ENCODE data around the gene MYO15A. TPM values are rescaled to one million over a fixed set of nuclear protein-coding genes. Genes with fewer than 3 reads are reported as not detected.

Gene MYO15A, protein sequence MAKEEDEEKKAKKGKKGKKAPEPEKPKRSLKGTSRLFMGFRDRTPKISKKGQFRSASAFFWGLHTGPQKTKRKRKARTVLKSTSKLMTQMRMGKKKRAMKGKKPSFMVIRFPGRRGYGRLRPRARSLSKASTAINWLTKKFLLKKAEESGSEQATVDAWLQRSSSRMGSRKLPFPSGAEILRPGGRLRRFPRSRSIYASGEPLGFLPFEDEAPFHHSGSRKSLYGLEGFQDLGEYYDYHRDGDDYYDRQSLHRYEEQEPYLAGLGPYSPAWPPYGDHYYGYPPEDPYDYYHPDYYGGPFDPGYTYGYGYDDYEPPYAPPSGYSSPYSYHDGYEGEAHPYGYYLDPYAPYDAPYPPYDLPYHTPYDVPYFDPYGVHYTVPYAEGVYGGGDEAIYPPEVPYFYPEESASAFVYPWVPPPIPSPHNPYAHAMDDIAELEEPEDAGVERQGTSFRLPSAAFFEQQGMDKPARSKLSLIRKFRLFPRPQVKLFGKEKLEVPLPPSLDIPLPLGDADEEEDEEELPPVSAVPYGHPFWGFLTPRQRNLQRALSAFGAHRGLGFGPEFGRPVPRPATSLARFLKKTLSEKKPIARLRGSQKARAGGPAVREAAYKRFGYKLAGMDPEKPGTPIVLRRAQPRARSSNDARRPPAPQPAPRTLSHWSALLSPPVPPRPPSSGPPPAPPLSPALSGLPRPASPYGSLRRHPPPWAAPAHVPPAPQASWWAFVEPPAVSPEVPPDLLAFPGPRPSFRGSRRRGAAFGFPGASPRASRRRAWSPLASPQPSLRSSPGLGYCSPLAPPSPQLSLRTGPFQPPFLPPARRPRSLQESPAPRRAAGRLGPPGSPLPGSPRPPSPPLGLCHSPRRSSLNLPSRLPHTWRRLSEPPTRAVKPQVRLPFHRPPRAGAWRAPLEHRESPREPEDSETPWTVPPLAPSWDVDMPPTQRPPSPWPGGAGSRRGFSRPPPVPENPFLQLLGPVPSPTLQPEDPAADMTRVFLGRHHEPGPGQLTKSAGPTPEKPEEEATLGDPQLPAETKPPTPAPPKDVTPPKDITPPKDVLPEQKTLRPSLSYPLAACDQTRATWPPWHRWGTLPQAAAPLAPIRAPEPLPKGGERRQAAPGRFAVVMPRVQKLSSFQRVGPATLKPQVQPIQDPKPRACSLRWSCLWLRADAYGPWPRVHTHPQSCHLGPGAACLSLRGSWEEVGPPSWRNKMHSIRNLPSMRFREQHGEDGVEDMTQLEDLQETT (N-terminal part only)
- 6.1 TPM for total RNA-seq

DNA sequence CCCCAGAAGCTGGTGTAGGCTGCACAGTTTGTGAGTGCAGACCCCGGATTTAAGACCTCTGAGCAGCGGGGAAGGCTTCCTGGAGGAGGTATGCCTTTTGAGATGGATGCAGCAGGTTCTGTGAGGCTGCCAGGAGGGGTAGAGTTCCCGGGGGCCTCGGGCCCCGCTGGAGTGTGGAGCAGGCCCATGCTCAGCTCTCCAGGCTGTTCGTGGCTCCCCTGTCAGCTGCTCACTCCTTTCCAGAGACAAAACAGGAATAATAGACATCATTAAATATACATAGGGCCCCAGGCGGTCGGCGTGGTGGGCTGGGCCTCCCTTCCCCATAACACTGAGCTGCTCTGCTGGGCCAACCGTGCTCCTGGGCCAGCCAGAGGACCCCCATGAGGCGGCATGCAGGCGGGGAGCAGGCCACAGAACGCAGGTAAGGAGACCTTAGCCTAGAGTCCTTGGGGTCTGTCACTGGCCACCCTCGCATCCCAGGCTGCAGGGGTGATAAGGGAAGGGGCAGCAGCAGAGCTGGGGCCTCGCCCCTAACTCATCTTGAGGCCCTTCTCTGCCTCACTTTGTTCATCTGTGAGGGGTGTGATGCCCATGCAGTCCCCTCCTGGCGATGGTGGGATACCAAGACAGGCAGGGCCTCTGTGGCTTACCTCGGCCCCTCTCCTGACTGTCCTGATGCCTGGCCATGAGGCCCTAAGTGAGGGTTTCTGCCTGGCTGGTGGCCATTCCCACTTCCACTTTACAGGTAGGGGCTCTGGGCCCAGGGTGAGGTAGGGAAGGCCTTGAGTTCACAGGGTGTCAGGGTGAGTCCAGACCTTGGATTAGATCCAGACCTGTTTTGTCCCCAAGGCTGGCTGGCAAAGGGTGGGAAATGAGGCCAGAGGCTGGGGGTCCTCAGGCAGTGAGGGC is at the start of gene MYO15A:
TSS of gene MYO15A (plus strand) at position 356 of the 912 bp plus-strand sequence. CDS start 10,045 bp downstream, outside the sequence.
- TF ChIP-seq POLR2AphosphoS5 (IDR thresholded peaks at IDR 0.05; ENCODE audit: insufficient read depth in 1 of 2, low read depth in 1 of 2) = no peak
- TF ChIP-seq, protein P1, sequence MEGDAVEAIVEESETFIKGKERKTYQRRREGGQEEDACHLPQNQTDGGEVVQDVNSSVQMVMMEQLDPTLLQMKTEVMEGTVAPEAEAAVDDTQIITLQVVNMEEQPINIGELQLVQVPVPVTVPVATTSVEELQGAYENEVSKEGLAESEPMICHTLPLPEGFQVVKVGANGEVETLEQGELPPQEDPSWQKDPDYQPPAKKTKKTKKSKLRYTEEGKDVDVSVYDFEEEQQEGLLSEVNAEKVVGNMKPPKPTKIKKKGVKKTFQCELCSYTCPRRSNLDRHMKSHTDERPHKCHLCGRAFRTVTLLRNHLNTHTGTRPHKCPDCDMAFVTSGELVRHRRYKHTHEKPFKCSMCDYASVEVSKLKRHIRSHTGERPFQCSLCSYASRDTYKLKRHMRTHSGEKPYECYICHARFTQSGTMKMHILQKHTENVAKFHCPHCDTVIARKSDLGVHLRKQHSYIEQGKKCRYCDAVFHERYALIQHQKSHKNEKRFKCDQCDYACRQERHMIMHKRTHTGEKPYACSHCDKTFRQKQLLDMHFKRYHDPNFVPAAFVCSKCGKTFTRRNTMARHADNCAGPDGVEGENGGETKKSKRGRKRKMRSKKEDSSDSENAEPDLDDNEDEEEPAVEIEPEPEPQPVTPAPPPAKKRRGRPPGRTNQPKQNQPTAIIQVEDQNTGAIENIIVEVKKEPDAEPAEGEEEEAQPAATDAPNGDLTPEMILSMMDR (IDR thresholded peaks at IDR 0.05) = no peak
- intact Hi-C loops (cut with DNase I) = no loop called here
- no peak for DNase-seq (ENCODE audit: extremely low spot score in 2 of 2)
- Histone ChIP-seq H3K4me3 (no peak within 1 kb of the TSS), H3K27ac (no peak within 1 kb of the TSS), H3K4me1 (no peaks in the 10 kb centered on the region), H3K27me3 (no peaks in the 10 kb centered on the region), H3K9me3 (no peaks in the 10 kb centered on the region), H3K36me3 (peaks cover 0 to 20% of the 10 kb centered on the region in 2 donors)

DNA sequence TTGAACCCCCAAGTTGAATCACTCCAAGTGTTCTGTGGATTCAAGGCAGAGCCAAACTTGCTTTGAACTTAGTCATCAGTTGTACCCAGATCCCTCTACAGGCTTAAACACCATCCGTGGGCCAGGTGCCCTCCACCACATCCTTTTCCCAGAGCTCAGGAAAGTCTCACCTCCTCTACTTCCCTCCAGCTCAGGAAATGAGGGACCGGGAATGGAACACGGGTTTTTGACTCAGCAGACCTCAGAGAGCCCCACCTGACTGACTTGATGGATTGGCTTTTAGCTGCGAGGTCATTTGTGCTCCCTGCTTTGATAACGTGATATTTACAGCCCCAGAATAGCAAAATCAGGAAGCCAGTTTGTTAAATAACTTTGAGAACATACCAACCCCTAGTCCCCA is 49.3 kb upstream of the MYO15A start:
- Histone ChIP-seq H3K27me3 (no peaks in the 10 kb centered on the region), H3K4me3 (no peak overlapping the region), H3K27ac (no peak overlapping the region), H3K9me3 (no peaks in the 10 kb centered on the region), H3K36me3 (peaks cover 0 to 87% of the 10 kb centered on the region in 2 donors), H3K4me1 (no peaks in the 10 kb centered on the region)
- DNase-seq (ENCODE audit: extremely low spot score in 2 of 2) = no peak
- TF ChIP-seq POLR2A (IDR thresholded peaks at IDR 0.05) (no peak), POLR2AphosphoS5 (IDR thresholded peaks at IDR 0.05; ENCODE audit: insufficient read depth in 1 of 2, low read depth in 1 of 2) (no peak)
- TF ChIP-seq, protein P1 (IDR thresholded peaks at IDR 0.05) = no peak
- intact Hi-C loops (cut with DNase I) = no loop called here

DNA sequence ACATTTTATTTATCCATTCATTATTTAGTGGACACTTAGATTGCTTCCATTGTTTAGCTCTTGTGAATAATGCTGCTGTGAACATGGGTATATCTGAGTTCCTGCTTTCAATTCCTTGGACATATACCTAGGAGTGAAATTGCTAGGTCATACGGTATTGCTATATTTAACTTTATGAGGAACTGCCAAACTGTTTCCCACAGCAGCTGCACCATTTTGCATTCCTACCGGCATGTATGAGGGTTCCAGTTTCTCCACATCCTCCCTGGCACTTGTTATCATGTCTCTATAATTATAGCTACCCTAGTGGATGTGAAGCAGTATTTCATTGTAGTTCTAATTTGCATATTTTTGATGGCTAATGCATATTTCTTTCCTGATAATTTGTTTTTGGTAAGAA is 44.5 kb upstream of the MYO15A start:
- Histone ChIP-seq H3K4me3 (no peak overlapping the region), H3K27me3 (no peaks in the 10 kb centered on the region), H3K27ac (no peak overlapping the region), H3K36me3 (peaks cover 0 to 57% of the 10 kb centered on the region in 2 donors), H3K9me3 (no peaks in the 10 kb centered on the region), H3K4me1 (no peaks in the 10 kb centered on the region)
- no peak for DNase-seq (ENCODE audit: extremely low spot score in 2 of 2)
- intact Hi-C loops (cut with DNase I) = no loop called here
- no peak for TF ChIP-seq POLR2AphosphoS5 (IDR thresholded peaks at IDR 0.05; ENCODE audit: insufficient read depth in 1 of 2, low read depth in 1 of 2)
- TF ChIP-seq, protein P1 (IDR thresholded peaks at IDR 0.05) = no peak
- TF ChIP-seq POLR2A (IDR thresholded peaks at IDR 0.05) = no peak

DNA sequence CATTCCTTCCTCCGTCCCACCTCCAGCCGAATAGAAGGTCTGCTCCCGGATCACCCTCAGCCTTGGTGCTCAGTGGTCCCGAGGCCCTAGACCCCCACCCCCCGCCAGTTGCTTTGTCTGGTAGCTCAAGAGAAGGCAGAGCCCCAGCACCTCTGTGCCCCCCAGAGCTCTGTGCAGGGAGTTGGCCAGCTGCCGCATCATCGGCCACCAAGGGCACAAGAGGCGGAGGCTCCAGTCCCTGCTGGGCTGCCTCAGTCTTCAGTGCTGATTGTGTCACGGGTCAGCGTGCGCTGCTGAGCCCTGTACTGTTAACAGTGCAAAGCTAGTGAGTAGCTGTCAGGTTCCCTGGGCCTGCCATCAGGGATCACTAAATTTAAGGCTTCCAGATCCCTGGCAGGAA is 43.0 kb upstream of the MYO15A start:
- Histone ChIP-seq H3K27me3 (no peaks in the 10 kb centered on the region), H3K4me3 (no peak overlapping the region), H3K9me3 (no peaks in the 10 kb centered on the region), H3K36me3 (peaks cover 0 to 50% of the 10 kb centered on the region in 2 donors), H3K27ac (no peak overlapping the region), H3K4me1 (no peaks in the 10 kb centered on the region)
- TF ChIP-seq, protein P1 (IDR thresholded peaks at IDR 0.05) = no peak
- TF ChIP-seq POLR2AphosphoS5 (IDR thresholded peaks at IDR 0.05; ENCODE audit: insufficient read depth in 1 of 2, low read depth in 1 of 2) = no peak
- TF ChIP-seq POLR2A (IDR thresholded peaks at IDR 0.05) = no peak
- DNase-seq (ENCODE audit: extremely low spot score in 2 of 2) = no peak
- intact Hi-C loops (cut with DNase I) = no loop called here
